HG03354 (cell line): Measurements from ENCODE around the gene TRERF1.

Experiments
- ATAC-seq: cut with Tn5 transposase; IDR thresholded peaks from one replicate; pipeline ENCODE4 v1.9.1; 2021; ENCODE audit warnings: mild to moderate bottlenecking; ENCODE audit not compliant: unreplicated experiment, poor library complexity, severe bottlenecking

TRERF1 gene

GRCh38 chr6:42184475-42184874, 267.3 kb downstream of the TRERF1 start:
- no peak for ATAC-seq

- no peak for ATAC-seq
Measured at GRCh38 chr6:42182101-42182500, 269.6 kb downstream of the TRERF1 start.

GRCh38 chr6:42179945-42180313, 271.8 kb downstream of the TRERF1 start:
- no peak for ATAC-seq

- ATAC-seq, result no peak
Measured at GRCh38 chr6:42179261-42179944, 272.3 kb downstream of the TRERF1 start.

- no peak for ATAC-seq
Measured at GRCh38 chr6:42177514-42178364, 274.0 kb downstream of the TRERF1 start.

GRCh38 chr6:42176981-42177380, 274.7 kb downstream of the TRERF1 start:
- ATAC-seq, result no peak

- no peak for ATAC-seq
Measured at GRCh38 chr6:42175860-42176259, 275.9 kb downstream of the TRERF1 start.
